Neural cell (in vitro differentiated cells): ENCODE data around the gene AKAP9.

ENCODE experiments used
- CTCF ChIP-seq: fragments of 450-650 bp; IDR thresholded peaks from 2 replicates; pipeline ENCODE4 v1.5.1; 2014; ENCODE audit warnings: antibody characterized with exemption, mild to moderate bottlenecking, moderate library complexity; ENCODE audit not compliant: poor library complexity, severe bottlenecking
- MXI1 ChIP-seq: fragments of 450-650 bp; conservative IDR thresholded peaks from 2 replicates; pipeline ENCODE4 v1.6.1; 2014; ENCODE audit warnings: antibody characterized with exemption, mild to moderate bottlenecking; ENCODE audit not compliant: poor library complexity, severe bottlenecking

GRCh38 chr7:91949221-91950009, 8.8 kb downstream of the AKAP9 start:
- TF ChIP-seq MXI1 (no peak), CTCF (no peak)
